HEK293 (cell line): ENCODE measurements around the gene PPA1.

Source experiments
- GLI4 ChIP-seq: fragments of 450-650 bp; formaldehyde crosslinking; IDR thresholded peaks from 2 replicates; pipeline ENCODE4 v1.5.1; 2016; ENCODE audit warnings: missing biosample characterization, missing genetic modification characterization
- GLIS2 ChIP-seq: fragments of 450-650 bp; formaldehyde crosslinking; IDR thresholded peaks from 2 replicates; pipeline ENCODE4 v1.5.1; 2016; ENCODE audit warnings: missing biosample characterization, missing genetic modification characterization
- HOXA7 ChIP-seq: sonication (generic); formaldehyde crosslinking; IDR thresholded peaks from 2 replicates; pipeline ENCODE4 v1.8.1; 2022; ENCODE audit warnings: missing genetic modification reagents, borderline replicate concordance
- PATZ1 ChIP-seq: fragments of 450-650 bp; formaldehyde crosslinking; IDR thresholded peaks from 2 replicates; pipeline ENCODE4 v1.5.1; 2016; ENCODE audit warnings: missing biosample characterization, missing genetic modification characterization
- PRDM10 ChIP-seq: fragments of 450-650 bp; formaldehyde crosslinking; IDR thresholded peaks from 2 replicates; pipeline ENCODE4 v1.5.1; 2016; ENCODE audit warnings: missing biosample characterization, missing genetic modification characterization
- PRDM2 ChIP-seq: fragments of 450-650 bp; formaldehyde crosslinking; IDR thresholded peaks from 2 replicates; pipeline ENCODE4 v1.5.1; 2016; ENCODE audit warnings: missing biosample characterization, missing genetic modification characterization, borderline replicate concordance
- SP3 ChIP-seq: fragments of 450-650 bp; formaldehyde crosslinking; IDR thresholded peaks from 2 replicates; pipeline ENCODE4 v1.5.1; 2016; ENCODE audit warnings: missing biosample characterization, missing genetic modification characterization
- ZBTB17 ChIP-seq: fragments of 450-650 bp; formaldehyde crosslinking; IDR thresholded peaks from 2 replicates; pipeline ENCODE4 v1.5.1; 2016; ENCODE audit warnings: missing biosample characterization, missing genetic modification characterization
- ZBTB8A ChIP-seq: fragments of 450-650 bp; formaldehyde crosslinking; IDR thresholded peaks from 2 replicates; pipeline ENCODE4 v1.5.1; 2016; ENCODE audit warnings: missing biosample characterization, missing genetic modification characterization
- ZFHX2 ChIP-seq: fragments of 450-650 bp; formaldehyde crosslinking; conservative IDR thresholded peaks from 2 replicates; pipeline ENCODE4 v1.5.1; 2016; ENCODE audit warnings: missing biosample characterization, missing genetic modification characterization
- ZFP41 ChIP-seq: fragments of 450-650 bp; formaldehyde crosslinking; IDR thresholded peaks from 2 replicates; pipeline ENCODE4 v1.5.1; 2016; ENCODE audit warnings: missing biosample characterization, missing genetic modification characterization, borderline replicate concordance
- ZNF121 ChIP-seq: fragments of 450-650 bp; formaldehyde crosslinking; IDR thresholded peaks from 2 replicates; pipeline ENCODE4 v1.5.1; 2016; ENCODE audit warnings: missing biosample characterization, missing genetic modification characterization
- ZNF174 ChIP-seq: fragments of 450-650 bp; formaldehyde crosslinking; IDR thresholded peaks from 2 replicates; pipeline ENCODE4 v1.5.0; 2017; ENCODE audit warnings: missing biosample characterization, mild to moderate bottlenecking, missing genetic modification characterization
- ZNF26 ChIP-seq: fragments of 450-650 bp; formaldehyde crosslinking; IDR thresholded peaks from 2 replicates; pipeline ENCODE4 v1.5.1; 2016; ENCODE audit warnings: missing biosample characterization, missing genetic modification characterization
- ZNF366 ChIP-seq: fragments of 450-650 bp; formaldehyde crosslinking; conservative IDR thresholded peaks from 2 replicates; pipeline ENCODE4 v1.5.1; 2016; ENCODE audit warnings: missing biosample characterization, missing genetic modification characterization
- ZNF404 ChIP-seq: fragments of 450-650 bp; formaldehyde crosslinking; IDR thresholded peaks from 2 replicates; pipeline ENCODE4 v1.5.1; 2017; ENCODE audit warnings: missing biosample characterization, missing genetic modification characterization
- ZNF449 ChIP-seq: fragments of 450-650 bp; formaldehyde crosslinking; IDR thresholded peaks from 2 replicates; pipeline ENCODE4 v1.5.1; 2017; ENCODE audit warnings: missing biosample characterization, mild to moderate bottlenecking, missing genetic modification characterization, moderate library complexity
- ZNF660 ChIP-seq: fragments of 450-650 bp; IDR thresholded peaks from 2 replicates; pipeline ENCODE4 v1.5.1; 2018; ENCODE audit warnings: missing biosample characterization, mild to moderate bottlenecking, missing genetic modification characterization
- ZNF692 ChIP-seq: fragments of 450-650 bp; formaldehyde crosslinking; IDR thresholded peaks from 2 replicates; pipeline ENCODE4 v1.5.1; 2016; ENCODE audit warnings: missing biosample characterization, missing genetic modification characterization
- ZNF768 ChIP-seq: fragments of 450-650 bp; formaldehyde crosslinking; IDR thresholded peaks from 2 replicates; pipeline ENCODE4 v1.5.1; 2018; ENCODE audit warnings: missing biosample characterization, mild to moderate bottlenecking, missing genetic modification characterization

Gene PPA1

GRCh38 chr10:70232155-70232858 is 922 bp downstream of the PPA1 start (continued):
- TF ChIP-seq PRDM2 (tag by site-specific recombination) (no peak), PRDM10 (tag by site-specific recombination) (peak; percentile 83), ZNF404 (tag by site-specific recombination) (no peak), ZBTB17 (peak; percentile 41; the same call in 1 of the 2 replicates), ZNF692 (tag by site-specific recombination) (no peak), ZNF660 (peak; percentile 80; the same call in 1 of the 2 replicates), GLI4 (tag by site-specific recombination) (no peak), ZNF366 (tag by site-specific recombination) (peak; percentile 77), ZNF768 (tag by site-specific recombination) (no peak), ZNF174 (tag by site-specific recombination) (no peak), ZNF449 (tag by site-specific recombination) (no peak), SP3 (tag by site-specific recombination) (no peak), ZNF121 (tag by site-specific recombination) (no peak), ZBTB8A (tag by site-specific recombination) (peak; percentile 84), ZFHX2 (tag by site-specific recombination) (peak; percentile 80), HOXA7 (CRISPR knock-in tag) (no peak), PATZ1 (tag by site-specific recombination) (peak; percentile 60; the same call in 1 of the 2 replicates), GLIS2 (tag by site-specific recombination) (peak; percentile 77), ZFP41 (tag by site-specific recombination) (no peak), ZNF26 (tag by site-specific recombination) (no peak)
